HepG2 (cell line): ENCODE results near the gene TOR4A. TPM values are rescaled to one million over a fixed set of nuclear protein-coding genes. Genes with fewer than 3 reads are reported as not detected.

Experiments
- ARID2 ChIP-seq: sonication (generic); formaldehyde crosslinking; IDR thresholded peaks from 2 replicates; pipeline ENCODE4 v1.8.1; 2022; ENCODE audit warnings: mild to moderate bottlenecking, missing genetic modification reagents, borderline replicate concordance
- CAMTA2 ChIP-seq: sonication (generic); formaldehyde crosslinking; IDR thresholded peaks from 2 replicates; pipeline ENCODE4 v1.4.0; 2020; ENCODE audit warnings: mild to moderate bottlenecking, missing genetic modification reagents, borderline replicate concordance
- CREB3 ChIP-seq: sonication (generic); formaldehyde crosslinking; IDR thresholded peaks from 2 replicates; pipeline ENCODE4 v1.5.0; 2020; ENCODE audit warnings: missing genetic modification reagents
- EEA1 ChIP-seq: sonication (generic); formaldehyde crosslinking; IDR thresholded peaks from 2 replicates; pipeline ENCODE4 v1.5.1; 2020; ENCODE audit warnings: mild to moderate bottlenecking, missing genetic modification reagents, borderline replicate concordance
- GTF3A ChIP-seq: sonication (generic); formaldehyde crosslinking; conservative IDR thresholded peaks from 2 replicates; pipeline ENCODE4 v1.4.0; 2020; ENCODE audit warnings: mild to moderate bottlenecking, missing genetic modification reagents
- HNRNPH1 ChIP-seq: fragments of 200-400 bp; formaldehyde crosslinking; optimal IDR thresholded peaks from 2 replicates; pipeline ENCODE3; 2017; ENCODE audit warnings: mild to moderate bottlenecking, low read depth, low read length
- KLF13 ChIP-seq: sonication (generic); formaldehyde crosslinking; IDR thresholded peaks from 2 replicates; pipeline ENCODE4 v1.4.0; 2020; ENCODE audit warnings: mild to moderate bottlenecking, missing genetic modification reagents
- SETDB1 ChIP-seq: sonication (generic); formaldehyde crosslinking; IDR thresholded peaks from 2 replicates; pipeline ENCODE4 v1.5.1; 2020; ENCODE audit warnings: missing genetic modification reagents, mild to moderate bottlenecking, borderline replicate concordance
- SP5 ChIP-seq: IDR thresholded peaks from 2 replicates; pipeline ENCODE4 v1.6.1; 2016; ENCODE audit warnings: low read depth, borderline replicate concordance
- TCF7L2 ChIP-seq: IDR thresholded peaks from 2 replicates; pipeline ENCODE4 v1.6.1; 2011; ENCODE audit warnings: mild to moderate bottlenecking, low read depth, low read length, moderate library complexity
- ZEB1 ChIP-seq: IDR thresholded peaks from 2 replicates; pipeline ENCODE4 v1.6.1; 2012; ENCODE audit warnings: mild to moderate bottlenecking, low read depth, inconsistent platforms; ENCODE audit not compliant: insufficient replicate concordance
- ZMYM3 ChIP-seq: sonication (generic); formaldehyde crosslinking; IDR thresholded peaks from 2 replicates; pipeline ENCODE4 v1.5.1; 2020; ENCODE audit warnings: mild to moderate bottlenecking, missing genetic modification reagents
- ZNF407 ChIP-seq: sonication (generic); formaldehyde crosslinking; IDR thresholded peaks from one replicate; pipeline ENCODE4 v1.5.1; 2020; ENCODE audit warnings: mild to moderate bottlenecking, missing genetic modification reagents; ENCODE audit errors: not compliant biosample characterization
- ZNF510 ChIP-seq: sonication (generic); formaldehyde crosslinking; IDR thresholded peaks from 2 replicates; pipeline ENCODE4 v1.4.0; 2020; ENCODE audit warnings: low read depth, mild to moderate bottlenecking, missing genetic modification reagents
- ZNF574 ChIP-seq: sonication (generic); formaldehyde crosslinking; IDR thresholded peaks from 2 replicates; pipeline ENCODE4 v1.4.0; 2020; ENCODE audit warnings: missing genetic modification reagents
- polyA plus RNA-seq, 8 experiments: library from polyadenylated mRNA; depleted of rRNA in 3 of 8; stranded (reverse) in 7 of 8; unstranded in 1 of 8; fragments of >200 nt; fragmentation: Illumina TruSeq in 4 of 8; extraction: Trizol in 4 of 8; gene quantifications; 2 replicates each; pipeline versions ENCODE4 v1.2.1 to v1.2.3, GENCODE V29; 2011 to 2016; ENCODE audit warnings: low read depth in 4 of 8, missing spikeins in 1 of 8, mixed read lengths in 1 of 8; ENCODE audit not compliant: insufficient read depth in 1 of 8
- total RNA-seq, 5 experiments: library from RNA; depleted of rRNA; stranded (reverse); fragments of >200 nt; fragmentation: Illumina TruSeq; extraction: Trizol; gene quantifications; 2 replicates each; pipeline ENCODE4 v1.2.3, GENCODE V29; 2016; ENCODE audit warnings: low read depth in 1 of 5

Gene TOR4A
- total and polyA plus RNA-seq, 2 of the 13 experiments (the other 11 are each of a cell fraction or from before 2014, with no cell fraction given), result 11.1 to 14.2 TPM

DNA sequence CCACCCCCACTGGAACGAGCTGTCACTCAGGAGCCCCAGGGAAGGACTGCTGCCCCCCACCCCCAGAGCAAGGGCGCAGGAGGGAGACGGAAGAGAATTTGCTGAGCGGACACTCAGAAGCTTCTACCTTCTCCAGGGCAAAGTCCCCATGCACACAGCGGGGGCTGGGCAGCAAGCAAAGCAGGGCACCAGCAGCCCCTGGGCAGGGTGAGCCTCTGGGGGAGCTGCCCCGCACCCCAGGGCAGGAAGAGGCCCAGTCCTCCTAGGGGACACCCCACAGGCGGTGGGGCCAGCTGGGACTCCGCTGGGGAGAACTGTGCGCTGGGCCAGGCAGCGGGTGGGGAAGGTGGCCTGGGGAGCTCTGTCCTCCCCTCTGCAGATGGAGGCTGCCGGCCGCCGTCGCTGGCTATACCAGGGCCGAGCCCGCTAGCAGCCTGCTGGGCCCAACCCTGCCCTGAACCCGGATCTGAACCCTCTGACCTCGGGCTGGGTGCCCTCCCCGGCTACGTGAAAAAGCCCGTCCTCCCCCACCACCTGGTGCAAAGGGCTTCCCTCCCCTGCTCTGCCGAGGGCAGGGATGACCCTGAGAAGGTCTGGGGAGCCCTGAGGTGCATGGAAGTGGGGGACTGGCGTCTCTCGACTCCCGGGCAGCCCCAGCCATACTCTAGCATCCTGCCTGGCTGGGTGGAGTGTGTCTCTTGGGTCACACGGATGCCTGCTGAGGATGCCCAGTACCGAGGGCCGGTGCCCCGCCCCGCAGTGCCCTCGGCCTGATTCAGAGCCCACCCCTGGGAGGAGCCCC, 47.4 kb upstream of the TOR4A start (continued):
- TF ChIP-seq ZNF407 (CRISPR knock-in tag) (no peak), GTF3A (CRISPR knock-in tag) (no peak), ZEB1 (no peak), ZMYM3 (CRISPR knock-in tag) (0 out of 2 replicates have a peak, but pooled peaks have one; percentile 22), HNRNPH1 (no peak), ZNF574 (CRISPR knock-in tag) (peak; percentile 72), CREB3 (CRISPR knock-in tag) (no peak), SP5 (CRISPR knock-in tag) (peak; percentile 41), CAMTA2 (CRISPR knock-in tag) (no peak), KLF13 (CRISPR knock-in tag) (0 out of 2 replicates have a peak, but pooled peaks have one; percentile 33), SETDB1 (CRISPR knock-in tag) (no peak), EEA1 (peak; percentile 8; the same call in 1 of the 2 replicates), ZNF510 (CRISPR knock-in tag) (no peak), TCF7L2 (no peak), ARID2 (no peak)
